Fibroblast of mammary gland (primary cell): ENCODE data around the gene BLVRA.
A peak's percentile ranks its signal among the peaks of the same experiment; 100 is the strongest.

Source experiments
- DNase-seq: peaks from one replicate; pipeline ENCODE4 v3.0.0-alpha.2; 2010; ENCODE audit warnings: low read depth
- H3K4me3 ChIP-seq: 2 replicates; pipeline ENCODE4 v1.5.1; 2011; ENCODE audit warnings: low read depth, mild to moderate bottlenecking, low read length, moderate library complexity; ENCODE audit not compliant: control insufficient read depth
- CTCF ChIP-seq: conservative IDR thresholded peaks from 2 replicates; pipeline ENCODE4 v1.5.1; 2011; ENCODE audit warnings: low read depth, low read length, inconsistent platforms; ENCODE audit not compliant: control insufficient read depth, insufficient read depth

Gene BLVRA

GRCh38 chr7:43758822-43759683 lies 573 bp downstream of the BLVRA start:
- no peak for TF ChIP-seq CTCF
- H3K4me3 ChIP-seq: peak overlapping the region; percentile 70
- DNase-seq: no peak

- DNase-seq: no peak
- TF ChIP-seq CTCF: no peak
- no peak overlapping the region for H3K4me3 ChIP-seq
Observed at GRCh38 chr7:43760861-43761260, 2.4 kb downstream of the BLVRA start.

GRCh38 chr7:43761382-43761781 lies 2.9 kb downstream of the BLVRA start:
- DNase-seq: no peak
- TF ChIP-seq CTCF: no peak
- H3K4me3 ChIP-seq: no peak overlapping the region

GRCh38 chr7:43761938-43762692 lies 3.6 kb downstream of the BLVRA start:
- no peak for TF ChIP-seq CTCF
- H3K4me3 ChIP-seq: no peak overlapping the region
- DNase-seq: peak; percentile 74

- no peak for TF ChIP-seq CTCF
- H3K4me3 ChIP-seq: no peak overlapping the region
- no peak for DNase-seq
Observed at GRCh38 chr7:43763183-43763582, 4.7 kb downstream of the BLVRA start.

- no peak for TF ChIP-seq CTCF
- no peak overlapping the region for H3K4me3 ChIP-seq
- DNase-seq: peak; percentile 51
Observed at GRCh38 chr7:43764039-43764761, 5.7 kb downstream of the BLVRA start.
